H1 (cell line): ENCODE measurements around the gene ARID5A. TPM values are rescaled to one million over a fixed set of nuclear protein-coding genes. Genes with fewer than 3 reads are reported as not detected.

Experiments
- CTCF ChIA-PET: fragments of 300-600 bp; sonication (Branson Sonifier 250); formaldehyde crosslinking; loops from one replicate; lab custom pipeline; 2021; ENCODE audit not compliant: partially characterized antibody; lab: Charles Lee
- POLR2A ChIA-PET: fragments of 300-600 bp; sonication (Branson Sonifier 250); formaldehyde crosslinking; loops from one replicate; lab custom pipeline; 2021; ENCODE audit warnings: inconsistent platforms; ENCODE audit not compliant: partially characterized antibody; lab: Charles Lee
- DNase-seq, 2 experiments: peaks; one replicate each; pipeline versions ENCODE4 v3.0.0 to v3.0.0-alpha.2; 2010 to 2022; ENCODE audit warnings: low spot score in 2 of 2, low read depth in 1 of 2, mixed read lengths in 1 of 2
- FAIRE-seq: peaks from 2 replicates; lab custom pipeline; 2011; peaks lifted over from hg19 to GRCh38; lab: Jason Lieb, UNC
- H2AFZ ChIP-seq: 2 replicates; pipeline ENCODE4 v1.8.1; 2012; ENCODE audit warnings: low read length, inconsistent platforms
- H2AK5ac ChIP-seq: 2 replicates; pipeline ENCODE4 v1.6.1; 2013; ENCODE audit warnings: low read depth, low read length
- H2BK120ac ChIP-seq: replicated peaks from 2 replicates; pipeline ENCODE3; 2013; ENCODE audit warnings: low read depth, low read length, inconsistent platforms
- H2BK12ac ChIP-seq: 2 replicates; pipeline ENCODE4 v1.6.1; 2013; ENCODE audit warnings: low read depth, low read length
- H2BK15ac ChIP-seq: 2 replicates; pipeline ENCODE4 v1.6.1; 2013; ENCODE audit warnings: low read length
- H2BK20ac ChIP-seq: 2 replicates; pipeline ENCODE4 v1.6.1; 2013; ENCODE audit warnings: low read length
- H2BK5ac ChIP-seq: 2 replicates; pipeline ENCODE4 v1.6.1; 2013; ENCODE audit warnings: low read depth, low read length
- H3K14ac ChIP-seq: 2 replicates; pipeline ENCODE4 v1.6.1; 2013; ENCODE audit warnings: inconsistent platforms; ENCODE audit not compliant: insufficient read length
- H3K18ac ChIP-seq: 2 replicates; pipeline ENCODE4 v1.6.1; 2013; ENCODE audit warnings: low read length; ENCODE audit errors: extremely low read depth
- H3K23ac ChIP-seq: 2 replicates; pipeline ENCODE4 v1.6.1; 2013; ENCODE audit warnings: inconsistent platforms; ENCODE audit not compliant: insufficient read length
- H3K23me2 ChIP-seq: 2 replicates; pipeline ENCODE4 v1.6.1; 2013; ENCODE audit warnings: low read depth, low read length
- H3K27ac ChIP-seq: 2 replicates; pipeline ENCODE4 v1.6.1; 2011; ENCODE audit warnings: low read depth, low read length, inconsistent platforms
- H3K27me3 ChIP-seq, 4 experiments: replicated peaks in 1 of 4; 1 replicate in 1 of 4; 2 replicates in 3 of 4; pipeline versions ENCODE4 v1.6.1 to v1.8.1; 2011 to 2013; ENCODE audit warnings: low read length in 3 of 4, mild to moderate bottlenecking in 3 of 4, inconsistent platforms in 2 of 4, mixed read lengths in 2 of 4, moderate library complexity in 1 of 4; ENCODE audit not compliant: control insufficient read depth in 3 of 4, insufficient read depth in 3 of 4; ENCODE audit errors: extremely low read depth in 1 of 4
- H3K36me3 ChIP-seq, 4 experiments: 2 replicates each; pipeline versions ENCODE4 v1.6.1 to v1.8.1; 2011 to 2013; ENCODE audit warnings: mild to moderate bottlenecking in 4 of 4, low read length in 3 of 4, moderate library complexity in 2 of 4, control low read depth in 1 of 4, inconsistent platforms in 1 of 4; ENCODE audit not compliant: insufficient read depth in 4 of 4, control insufficient read depth in 2 of 4
- H3K4ac ChIP-seq: replicated peaks from 2 replicates; pipeline ENCODE3; 2013; ENCODE audit warnings: low read length, low read depth, mixed read lengths, inconsistent platforms; ENCODE audit not compliant: insufficient read length
- H3K4me1 ChIP-seq, 4 experiments: replicated peaks in 1 of 4; 1 replicate in 1 of 4; 2 replicates in 3 of 4; pipeline versions ENCODE4 v1.6.1 to v1.8.1; 2011 to 2013; ENCODE audit warnings: low read length in 3 of 4, inconsistent platforms in 2 of 4, mixed read lengths in 1 of 4; ENCODE audit not compliant: insufficient read depth in 4 of 4, control insufficient read depth in 3 of 4
- H3K4me2 ChIP-seq, 2 experiments: 2 replicates each; pipeline versions ENCODE4 v1.6.1 to v1.8.1; 2011 to 2013; ENCODE audit warnings: low read depth in 2 of 2, low read length in 2 of 2, control low read depth in 1 of 2, inconsistent platforms in 1 of 2, mild to moderate bottlenecking in 1 of 2; ENCODE audit not compliant: insufficient read depth in 1 of 2
- H3K4me3 ChIP-seq, 4 experiments: fragments of 200-600, 300-600 bp in 1 of 4; sonication (generic), shearing (Covaris generic), sonication (Bioruptor Twin) in 1 of 4; 2 replicates each; pipeline versions ENCODE4 v1.5.1 to v1.8.1; 2011 to 2016; ENCODE audit warnings: low read length in 4 of 4, low read depth in 3 of 4, control low read depth in 2 of 4, inconsistent platforms in 2 of 4, mild to moderate bottlenecking in 2 of 4, mixed read lengths in 1 of 4, moderate library complexity in 1 of 4; ENCODE audit not compliant: insufficient read depth in 2 of 4; ENCODE audit errors: extremely low read depth in 1 of 4
- H3K56ac ChIP-seq: replicated peaks from 2 replicates; pipeline ENCODE3; 2013; ENCODE audit warnings: low read depth, mild to moderate bottlenecking, mixed read lengths, low read length, inconsistent platforms; ENCODE audit not compliant: insufficient read length
- H3K79me1 ChIP-seq: 2 replicates; pipeline ENCODE4 v1.6.1; 2013; ENCODE audit warnings: low read depth, low read length, control low read depth
- H3K79me2 ChIP-seq, 2 experiments: 2 replicates each; pipeline versions ENCODE4 v1.6.1 to v1.8.1; 2012 to 2013; ENCODE audit warnings: low read length in 2 of 2, mild to moderate bottlenecking in 2 of 2, inconsistent platforms in 1 of 2; ENCODE audit not compliant: insufficient read depth in 2 of 2, control insufficient read depth in 1 of 2
- H3K9ac ChIP-seq, 4 experiments: replicated peaks in 1 of 4; 1 replicate in 1 of 4; 2 replicates in 3 of 4; pipeline versions ENCODE4 v1.6.1 to v1.8.1; 2011 to 2013; ENCODE audit warnings: low read depth in 3 of 4, low read length in 3 of 4, control low read depth in 2 of 4, mild to moderate bottlenecking in 2 of 4, moderate library complexity in 2 of 4, inconsistent platforms in 1 of 4; ENCODE audit errors: extremely low read depth in 1 of 4
- H3K9me3 ChIP-seq, 2 experiments: 2 replicates each; pipeline versions ENCODE4 v1.6.1 to v1.8.1; 2012 to 2013; ENCODE audit warnings: mild to moderate bottlenecking in 2 of 2, moderate library complexity in 2 of 2, control low read depth in 1 of 2, inconsistent platforms in 1 of 2, low read depth in 1 of 2, low read length in 1 of 2, mixed read lengths in 1 of 2; ENCODE audit not compliant: insufficient read depth in 2 of 2
- H4K20me1 ChIP-seq, 2 experiments: replicated peaks in 1 of 2; 2 replicates each; pipeline versions ENCODE3 to v1.8.1; 2011 to 2013; ENCODE audit warnings: inconsistent platforms in 2 of 2, low read length in 2 of 2, mild to moderate bottlenecking in 1 of 2; ENCODE audit not compliant: insufficient read depth in 2 of 2, control insufficient read depth in 1 of 2
- H4K5ac ChIP-seq: 2 replicates; pipeline ENCODE4 v1.6.1; 2013; ENCODE audit warnings: low read length, low read depth, mixed read lengths, inconsistent platforms; ENCODE audit not compliant: insufficient read length
- H4K8ac ChIP-seq: 2 replicates; pipeline ENCODE4 v1.8.0; 2013; ENCODE audit warnings: mild to moderate bottlenecking, moderate library complexity, low read length, inconsistent platforms; ENCODE audit not compliant: insufficient read depth; ENCODE audit errors: extremely low read depth
- H4K91ac ChIP-seq: replicated peaks from 2 replicates; pipeline ENCODE3; 2013; ENCODE audit warnings: low read length, mixed read lengths, inconsistent platforms; ENCODE audit not compliant: insufficient read length
- CBX5 ChIP-seq: fragments of 300-800, 300-1000 bp; sonication (generic); IDR thresholded peaks from 2 replicates; pipeline ENCODE4 v1.7.1; 2016; ENCODE audit warnings: antibody characterized with exemption, low read length, low read depth
- CBX8 ChIP-seq: fragments of 300-800, 300-1000 bp; sonication (generic); IDR thresholded peaks from 2 replicates; pipeline ENCODE4 v1.7.1; 2016; ENCODE audit warnings: low read depth, low read length, borderline replicate concordance
- CHD2 ChIP-seq: IDR thresholded peaks from 2 replicates; pipeline ENCODE4 v1.6.1; 2012; ENCODE audit warnings: low read length, improper control_type of control experiment
- EGR1 ChIP-seq: IDR thresholded peaks from 2 replicates; pipeline ENCODE4 v1.6.1; 2011; ENCODE audit warnings: low read depth, low read length, borderline replicate concordance
- GABPA ChIP-seq: IDR thresholded peaks from 2 replicates; pipeline ENCODE4 v1.6.1; 2011; ENCODE audit warnings: mild to moderate bottlenecking, low read length, moderate library complexity, borderline replicate concordance; ENCODE audit not compliant: insufficient read depth
- GTF2F1 ChIP-seq: IDR thresholded peaks from 2 replicates; pipeline ENCODE4 v1.6.1; 2012; ENCODE audit warnings: low read depth, low read length, improper control_type of control experiment, borderline replicate concordance
- POLR2A ChIP-seq, 2 experiments: IDR thresholded peaks; 1 replicate in 1 of 2; 2 replicates in 1 of 2; pipeline ENCODE4 v1.6.1; 2011; ENCODE audit warnings: low read depth in 2 of 2, low read length in 2 of 2, mild to moderate bottlenecking in 2 of 2; ENCODE audit errors: control extremely low read depth in 1 of 2
- POU5F1 ChIP-seq: IDR thresholded peaks from 2 replicates; pipeline ENCODE4 v1.6.1; 2011; ENCODE audit warnings: low read depth, mild to moderate bottlenecking, low read length, moderate library complexity
- RAD21 ChIP-seq, 2 experiments: IDR thresholded peaks in 1 of 2; conservative IDR thresholded peaks in 1 of 2; 2 replicates each; pipeline ENCODE4 v1.6.1; 2011; ENCODE audit warnings: low read depth in 2 of 2, low read length in 2 of 2, improper control_type of control experiment in 1 of 2, inconsistent platforms in 1 of 2, mild to moderate bottlenecking in 1 of 2, moderate library complexity in 1 of 2
- RFX5 ChIP-seq: IDR thresholded peaks from 2 replicates; pipeline ENCODE4 v1.6.1; 2011; ENCODE audit warnings: low read depth, low read length, improper control_type of control experiment, borderline replicate concordance
- SP1 ChIP-seq: IDR thresholded peaks from 2 replicates; pipeline ENCODE4 v1.6.1; 2011; ENCODE audit warnings: low read depth, low read length
- SP4 ChIP-seq: IDR thresholded peaks from 2 replicates; pipeline ENCODE4 v1.6.1; 2012; ENCODE audit warnings: low read length, inconsistent platforms
- TEAD4 ChIP-seq: IDR thresholded peaks from 2 replicates; pipeline ENCODE4 v1.6.1; 2012; ENCODE audit warnings: low read depth, low read length, inconsistent platforms, mixed read lengths
- WGBS, 2 experiments: shearing (Covaris generic) in 1 of 2; methylation state at CpG; one replicate each; pipeline versions ENCODE4 v1.1.6 to v1.1.7; 2013 to 2015; ENCODE audit warnings: low lambda C conversion rate in 2 of 2, mixed read lengths in 2 of 2, inconsistent platforms in 1 of 2, low coverage in 1 of 2, missing lambda C conversion rate in 1 of 2; ENCODE audit not compliant: insufficient replicate concordance in 2 of 2, insufficient coverage in 1 of 2, insufficient read length in 1 of 2; ENCODE audit errors: extremely low coverage in 1 of 2, missing lambda C conversion rate in 1 of 2; 5-methylcytosine and 5-hydroxymethylcytosine counted together
- polyA plus RNA-seq, 7 experiments: library from polyadenylated mRNA; depleted of rRNA in 3 of 7; stranded (reverse) in 5 of 7; unstranded in 2 of 7; fragments of >200 nt in 5 of 7; fragments of 200-250 nt in 2 of 7; gene quantifications; 1 replicate in 5 of 7; 2 replicates in 1 of 7; 4 replicates in 1 of 7; pipeline versions ENCODE4 v1.2.1 to v1.2.3, GENCODE V29; 2011 to 2013; ENCODE audit warnings: missing spikeins in 2 of 7, mixed read lengths in 2 of 7
- total RNA-seq: library from RNA; stranded (reverse); fragmentation: NEBNext Ultra II Directional; extraction: Animal tissue kit (Norgen Biotek cat#: 25700); gene quantifications from 2 replicates; pipeline ENCODE4 v1.2.1, GENCODE V29; 2021

Gene ARID5A
- total and polyA plus RNA-seq, 2 of the 8 experiments (the other 6 are each of a cell fraction or from before 2014, with no cell fraction given), result 3.3 to 5.3 TPM

DNA sequence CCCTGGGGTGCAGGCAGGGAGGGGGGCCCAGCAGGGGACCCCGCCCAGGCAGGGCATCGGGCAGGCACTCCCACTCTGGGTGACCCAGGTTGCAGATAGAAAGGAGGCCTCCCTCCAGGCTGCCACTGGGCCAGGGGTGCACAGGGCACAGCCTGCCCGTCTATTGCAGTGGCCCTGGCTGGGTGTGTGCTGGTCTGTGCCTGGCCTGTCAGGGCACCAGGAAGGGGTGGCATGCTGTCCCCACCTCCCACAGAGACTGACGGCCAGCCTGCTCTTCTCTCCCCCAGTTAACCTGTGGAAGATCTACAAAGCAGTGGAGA is 12.9 kb downstream of the ARID5A start:
- Histone ChIP-seq H2BK20ac (no peak overlapping the region), H4K5ac (no peak overlapping the region), H3K27me3 (peaks cover 0 to 2% (median 0%) of the 10 kb centered on the region in 4 experiments; a peak in 3 of 7 replicates), H3K23me2 (0 out of 2 replicates have a peak, but pooled peaks cover 1% of the 10 kb centered on the region), H3K79me1 (no peaks in the 10 kb centered on the region), H2AK5ac (no peak overlapping the region), H3K4me2 (no peak overlapping the region), H2BK5ac (no peak overlapping the region; the same call in 1 of the 2 replicates), H3K4me1 (peaks cover 2 to 20% (median 5%) of the 10 kb centered on the region in 4 experiments; a peak in 6 of 7 replicates), H4K20me1 (peaks cover 0 to 2% of the 10 kb centered on the region in 2 experiments), H3K9ac (no peak overlapping the region), H3K23ac (no peak overlapping the region), H2BK120ac (no peak overlapping the region), H3K36me3 (no peaks in the 10 kb centered on the region), H3K56ac (no peak overlapping the region), H4K8ac (no peak overlapping the region), H3K4ac (no peak overlapping the region), H3K27ac (no peak overlapping the region), H3K79me2 (no peaks in the 10 kb centered on the region), H2BK15ac (peak overlapping the region; percentile 29; the same call in 1 of the 2 replicates), H3K4me3 (no peak overlapping the region), H3K14ac (no peak overlapping the region), H3K9me3 (peaks cover 0 to 5% of the 10 kb centered on the region in 2 experiments; a peak in 1 of 4 replicates), H4K91ac (no peak overlapping the region), H2BK12ac (0 out of 2 replicates have a peak overlapping the region, but pooled peaks have one; percentile 17), H2AFZ (no peak overlapping the region), H3K18ac (no peak overlapping the region)
- 91% methylated on average over 4 of the region's 4 CpGs; no CpG with 5 or more reads in 1 of the 2 experiments for WGBS, 2 experiments
- DNase-seq (no peak), FAIRE-seq (no peak)
- ChIA-PET POLR2A (interaction anchor here (5.4 kb wide), 1 partner anchor 11 kb away, joined by 33 read pairs; the partner anchor contains the start of gene ARID5A), CTCF (interaction anchor here (0.8 to 13.1 kb wide), 26 partner anchors 10 to 563 kb away, joined by 3 to 361 read pairs (median 4); partner anchors contain the start of genes ANKRD36 and ARID5A)
- TF ChIP-seq GABPA (no peak), POLR2A (IDR thresholded peaks at IDR 0.05; ENCODE audit: control extremely low read depth in 1 of 2, low read depth in 2 of 2, low read length in 2 of 2) (no peak), CHD2 (no peak), CBX5 (no peak), RFX5 (no peak), CBX8 (no peak), EGR1 (no peak), RAD21 (IDR thresholded peaks at IDR 0.05 in 1 of 2, conservative IDR thresholded peaks at IDR 0.05 in 1 of 2; ENCODE audit: low read depth in 2 of 2, low read length in 2 of 2) (no peak), GTF2F1 (no peak), POU5F1 (no peak), SP1 (no peak), SP4 (no peak), TEAD4 (no peak)
